Spleen (tissue), 7 donors: Measurements from ENCODE around the gene LMNB1.

ENCODE experiments used
- POLR2A ChIP-seq, 3 donors: fragments of 450-650 bp; IDR thresholded peaks; one replicate each; pipeline ENCODE4 v1.5.1; 2017; ENCODE audit warnings: antibody characterized with exemption in 3 of 3, mild to moderate bottlenecking in 1 of 3
- POLR2AphosphoS5 ChIP-seq, 3 donors: sonication (generic); formaldehyde crosslinking; IDR thresholded peaks; one replicate each; pipeline ENCODE4 v1.5.1; 2017; ENCODE audit warnings: antibody characterized with exemption in 3 of 3
- TF ChIP-seq, protein P1 (sequence below), 11 experiments: fragments of 200-600 bp in 7 of 11; fragments of 450-650 bp in 4 of 11; sonication (generic) in 4 of 11; IDR thresholded peaks in 8 of 11; conservative IDR thresholded peaks in 3 of 11; 1 replicate in 7 of 11; 2 replicates in 4 of 11; pipeline versions ENCODE4 v1.4.0 to v1.8.0; 2016 to 2021; ENCODE audit warnings: antibody characterized with exemption in 11 of 11, inconsistent platforms in 4 of 11, mild to moderate bottlenecking in 1 of 11
- donor health status: DM: no; HTN: no; CAD: no; lungs with moderate emphysema.
- donor health status: DM: no; HTN: no; CAD: no.
- donor health status: DM: no; HTN: no; CAD: no.

DNA sequence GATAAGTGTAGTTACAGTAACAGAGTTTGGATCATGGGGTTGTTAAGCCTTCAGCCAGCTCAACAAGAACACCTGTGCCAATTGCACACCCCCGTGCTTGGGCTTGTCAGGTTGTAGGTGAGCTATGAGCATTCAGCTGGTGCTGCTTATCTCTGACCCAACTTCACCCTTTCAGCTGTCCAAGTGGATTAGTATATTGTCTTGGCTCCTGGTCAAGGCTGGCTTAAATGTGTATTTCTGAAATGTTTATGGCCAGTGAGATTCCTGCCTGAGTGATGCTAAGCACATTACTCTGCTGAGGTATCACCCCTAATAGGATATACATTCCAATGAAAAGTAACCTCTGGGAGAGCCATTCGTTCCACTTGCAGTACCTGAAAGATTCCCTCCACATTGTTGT lies 44.2 kb upstream of the LMNB1 start:
- TF ChIP-seq, protein P1, sequence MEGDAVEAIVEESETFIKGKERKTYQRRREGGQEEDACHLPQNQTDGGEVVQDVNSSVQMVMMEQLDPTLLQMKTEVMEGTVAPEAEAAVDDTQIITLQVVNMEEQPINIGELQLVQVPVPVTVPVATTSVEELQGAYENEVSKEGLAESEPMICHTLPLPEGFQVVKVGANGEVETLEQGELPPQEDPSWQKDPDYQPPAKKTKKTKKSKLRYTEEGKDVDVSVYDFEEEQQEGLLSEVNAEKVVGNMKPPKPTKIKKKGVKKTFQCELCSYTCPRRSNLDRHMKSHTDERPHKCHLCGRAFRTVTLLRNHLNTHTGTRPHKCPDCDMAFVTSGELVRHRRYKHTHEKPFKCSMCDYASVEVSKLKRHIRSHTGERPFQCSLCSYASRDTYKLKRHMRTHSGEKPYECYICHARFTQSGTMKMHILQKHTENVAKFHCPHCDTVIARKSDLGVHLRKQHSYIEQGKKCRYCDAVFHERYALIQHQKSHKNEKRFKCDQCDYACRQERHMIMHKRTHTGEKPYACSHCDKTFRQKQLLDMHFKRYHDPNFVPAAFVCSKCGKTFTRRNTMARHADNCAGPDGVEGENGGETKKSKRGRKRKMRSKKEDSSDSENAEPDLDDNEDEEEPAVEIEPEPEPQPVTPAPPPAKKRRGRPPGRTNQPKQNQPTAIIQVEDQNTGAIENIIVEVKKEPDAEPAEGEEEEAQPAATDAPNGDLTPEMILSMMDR (IDR thresholded peaks at IDR 0.05 in 8 of 11, conservative IDR thresholded peaks at IDR 0.05 in 3 of 11), result no peak
- TF ChIP-seq POLR2A (IDR thresholded peaks at IDR 0.05) (no peak), POLR2AphosphoS5 (IDR thresholded peaks at IDR 0.05) (no peak)
